Astrocyte of the cerebellum (primary cell): ENCODE results near the gene SPATA9.

Experiments
- DNase-seq: peaks from one replicate; pipeline ENCODE4 v3.0.0-alpha.2; 2011; ENCODE audit warnings: low read depth
- H3K4me3 ChIP-seq: 2 replicates; pipeline ENCODE4 v1.5.1; 2011; ENCODE audit warnings: mild to moderate bottlenecking, low read depth, low read length, moderate library complexity
- CTCF ChIP-seq: IDR thresholded peaks from 2 replicates; pipeline ENCODE4 v1.5.1; 2012; ENCODE audit warnings: low read length, low read depth, moderate library complexity, mild to moderate bottlenecking; ENCODE audit errors: missing control alignments
- in situ Hi-C: cut with HindIII; loops from 2 replicates; pipeline ENCODE4 v1.10.0; 2017; ENCODE audit warnings: low sequenced_read_pairs

SPATA9 gene

GRCh38 chr5:95628933-95629332 lies 53.9 kb downstream of the SPATA9 start:
- in situ Hi-C loops, result no loop called here
- no peak for DNase-seq
- H3K4me3 ChIP-seq, result no peak overlapping the region
- TF ChIP-seq CTCF, result no peak

DNA sequence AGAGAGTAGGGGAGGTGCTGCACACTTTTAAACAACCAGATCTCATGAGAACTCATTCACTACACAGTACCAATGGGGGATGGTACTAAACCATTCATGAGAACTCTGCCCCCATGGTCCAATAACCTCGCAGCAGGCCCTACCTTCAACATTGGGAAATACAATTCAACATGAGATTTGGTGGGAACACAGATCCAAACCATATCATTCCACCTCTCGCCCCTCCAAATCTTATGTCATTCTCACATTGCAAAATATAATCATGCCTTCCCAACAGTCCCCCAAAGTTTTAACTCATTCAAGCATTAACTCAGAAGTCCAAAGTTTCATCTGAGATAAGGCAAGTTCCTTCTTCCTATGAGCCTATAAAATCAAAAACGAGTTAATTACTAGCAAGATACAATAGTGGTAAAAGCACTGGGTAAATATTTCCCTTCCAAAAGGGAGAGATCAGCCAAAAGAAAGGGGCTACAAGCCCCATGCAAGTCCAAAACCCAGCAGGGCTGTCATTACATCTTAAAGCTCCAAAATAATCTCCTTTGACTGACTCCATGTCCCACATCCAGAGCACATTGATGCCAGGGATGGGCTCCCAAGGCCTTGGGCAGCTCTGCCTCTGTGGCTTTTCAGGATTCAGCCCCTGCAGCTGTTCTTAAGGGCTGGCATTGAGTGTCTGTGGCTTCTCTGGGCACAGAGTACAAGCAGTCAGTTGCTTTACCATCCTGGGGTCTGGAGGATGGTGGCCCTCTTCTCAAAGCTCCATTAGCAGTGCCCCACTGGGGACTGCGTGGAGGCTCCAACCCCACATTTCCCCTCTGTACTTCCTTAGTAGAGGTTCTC lies 54.6 kb downstream of the SPATA9 start:
- H3K4me3 ChIP-seq, result no peak overlapping the region
- no peak for TF ChIP-seq CTCF
- in situ Hi-C loops, result no loop called here
- DNase-seq, result no peak

DNA sequence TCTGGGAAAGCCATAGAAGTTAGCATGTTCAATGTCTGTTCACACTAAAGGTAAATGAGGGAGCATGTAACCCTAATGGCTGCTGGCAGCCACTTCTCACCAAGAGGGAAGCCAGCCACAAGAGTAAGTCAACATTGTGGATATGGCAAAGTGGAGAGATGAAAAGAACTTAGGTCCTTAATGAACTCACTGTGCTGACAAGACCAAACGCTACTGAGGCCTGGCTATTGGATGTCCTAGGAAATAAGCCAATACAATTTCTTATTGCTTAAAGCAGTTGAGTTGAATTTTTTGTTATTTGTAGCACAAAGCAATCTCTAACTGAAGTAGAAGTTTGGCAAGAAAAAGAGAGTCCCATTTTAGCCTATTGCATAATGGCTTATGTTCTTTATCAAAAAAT lies 56.1 kb downstream of the SPATA9 start:
- TF ChIP-seq CTCF, result no peak
- no peak overlapping the region for H3K4me3 ChIP-seq
- in situ Hi-C loops, result no loop called here
- DNase-seq, result no peak

GRCh38 chr5:95624368-95624767 lies 58.4 kb downstream of the SPATA9 start:
- DNase-seq, result no peak
- no peak overlapping the region for H3K4me3 ChIP-seq
- in situ Hi-C loops, result no loop called here
- no peak for TF ChIP-seq CTCF

- no peak for DNase-seq
- no peak for TF ChIP-seq CTCF
- in situ Hi-C loops, result no loop called here
- no peak overlapping the region for H3K4me3 ChIP-seq
Measured at GRCh38 chr5:95623706-95624105, 59.1 kb downstream of the SPATA9 start.

DNA sequence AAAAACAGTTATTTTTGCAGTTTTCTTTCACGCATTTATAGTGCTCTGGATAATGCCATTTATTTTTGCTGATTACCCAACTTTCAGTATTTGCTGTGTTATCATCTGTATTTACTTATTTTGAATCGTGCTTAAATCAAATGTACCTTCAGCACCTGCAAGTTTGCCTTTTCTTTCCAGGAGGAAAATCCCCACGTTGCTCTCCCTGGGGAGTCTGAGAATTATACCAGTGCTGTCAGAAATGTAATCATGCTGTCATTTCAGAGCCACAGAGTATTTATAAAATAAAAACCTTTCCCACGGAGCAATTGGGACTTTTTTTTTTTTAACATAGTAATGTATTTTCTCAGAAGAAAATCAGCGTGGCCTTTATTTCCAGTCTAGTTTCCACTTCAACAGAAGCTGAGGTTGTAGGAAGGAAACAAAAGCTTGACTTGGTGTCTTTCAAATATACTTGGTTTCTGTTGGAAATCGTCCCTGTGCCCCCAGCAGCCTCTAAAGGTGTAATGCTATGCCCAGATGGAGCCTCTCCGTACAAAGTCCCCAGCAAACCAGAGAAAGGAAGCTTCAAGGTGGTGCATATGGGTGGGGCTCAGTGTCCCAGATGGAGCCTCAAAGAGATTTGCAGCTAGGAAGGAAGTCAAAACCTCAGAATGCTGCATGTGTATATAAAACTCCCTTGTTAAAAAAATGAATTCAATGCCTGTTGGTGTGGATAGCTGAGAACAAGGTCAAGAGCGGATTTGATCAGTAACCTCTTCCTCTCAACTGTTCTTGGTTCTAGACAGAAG lies 60.8 kb downstream of the SPATA9 start:
- no peak overlapping the region for H3K4me3 ChIP-seq
- TF ChIP-seq CTCF, result no peak
- in situ Hi-C loops, result no loop called here
- DNase-seq, result no peak
